Activated naive CD4-positive, alpha-beta T cell treated with anti-CD3 and anti-CD28 coated beads, Interleukin-2, amount 50 U/mL, for 24 hours (primary cell): ENCODE results near the gene AKAP12.
"Not testable (repeated sequence)": the region's sequence is repeated elsewhere in the genome, so short reads cannot be mapped to it uniquely, and the experiment has no call there.

ENCODE experiments used
- H3K27ac Mint-ChIP-seq: one replicate; pipeline ENCODE4 v1.8.0; 2021; ENCODE audit warnings: mild to moderate bottlenecking, mixed read lengths
- H3K27me3 Mint-ChIP-seq: one replicate; pipeline ENCODE4 v1.8.0; 2021; ENCODE audit warnings: mixed read lengths
- H3K36me3 Mint-ChIP-seq: one replicate; pipeline ENCODE4 v1.8.0; 2021; ENCODE audit warnings: mixed read lengths
- H3K4me1 Mint-ChIP-seq: one replicate; pipeline ENCODE4 v1.8.0; 2021; ENCODE audit warnings: mixed read lengths
- H3K4me3 Mint-ChIP-seq: one replicate; pipeline ENCODE4 v1.8.0; 2021; ENCODE audit warnings: mild to moderate bottlenecking, mixed read lengths
- H3K9me3 Mint-ChIP-seq: one replicate; pipeline ENCODE4 v1.8.0; 2021; ENCODE audit warnings: mixed read lengths

AKAP12 gene

GRCh38 chr6:151310852-151311767 is 71.3 kb downstream of the AKAP12 start:
- Mint-ChIP-seq H3K27me3 (peaks cover 2% of the 10 kb centered on the region), H3K36me3 (peaks cover 2% of the 10 kb centered on the region), H3K27ac (no peak overlapping the region), H3K9me3 (peaks cover 5% of the 10 kb centered on the region), H3K4me3 (no peak overlapping the region), H3K4me1 (no peaks in the 10 kb centered on the region)

GRCh38 chr6:151313066-151313491 is 73.3 kb downstream of the AKAP12 start:
- H3K36me3 Mint-ChIP-seq: peaks cover 2% of the 10 kb centered on the region
- H3K27ac Mint-ChIP-seq: no peak overlapping the region
- H3K27me3 Mint-ChIP-seq: peaks cover 2% of the 10 kb centered on the region
- no peaks in the 10 kb centered on the region for H3K4me1 Mint-ChIP-seq
- no peak overlapping the region for H3K4me3 Mint-ChIP-seq
- H3K9me3 Mint-ChIP-seq: peaks cover 5% of the 10 kb centered on the region

GRCh38 chr6:151315661-151316060 is 75.9 kb downstream of the AKAP12 start:
- H3K36me3 Mint-ChIP-seq, H3K4me1 Mint-ChIP-seq, H3K27ac Mint-ChIP-seq, H3K4me3 Mint-ChIP-seq, H3K9me3 Mint-ChIP-seq, H3K27me3 Mint-ChIP-seq: not testable (repeated sequence)

GRCh38 chr6:151317103-151317994 is 77.6 kb downstream of the AKAP12 start:
- H3K9me3 Mint-ChIP-seq: peaks cover 5% of the 10 kb centered on the region
- H3K27me3 Mint-ChIP-seq: peaks cover 2% of the 10 kb centered on the region

GRCh38 chr6:151317995-151318365 is 78.2 kb downstream of the AKAP12 start:
- Mint-ChIP-seq H3K27ac (no peak overlapping the region), H3K4me3 (no peak overlapping the region), H3K9me3 (peaks cover 5% of the 10 kb centered on the region), H3K27me3 (peaks cover 5% of the 10 kb centered on the region), H3K36me3 (peaks cover 2% of the 10 kb centered on the region), H3K4me1 (no peaks in the 10 kb centered on the region)

More at GRCh38 chr6:151317103-151317994, 77.6 kb downstream of the AKAP12 start:
- Mint-ChIP-seq H3K36me3 (peaks cover 2% of the 10 kb centered on the region), H3K4me1 (no peaks in the 10 kb centered on the region), H3K27ac (no peak overlapping the region), H3K4me3 (no peak overlapping the region)

- Mint-ChIP-seq H3K27me3 (peaks cover 15% of the 10 kb centered on the region), H3K4me1 (peaks cover 14% of the 10 kb centered on the region), H3K9me3 (peaks cover 5% of the 10 kb centered on the region), H3K27ac (no peak overlapping the region), H3K4me3 (no peak overlapping the region), H3K36me3 (peaks cover 2% of the 10 kb centered on the region)
Measured at GRCh38 chr6:151320140-151320539, 80.4 kb downstream of the AKAP12 start.

GRCh38 chr6:151321438-151321837 is 81.7 kb downstream of the AKAP12 start:
- Mint-ChIP-seq H3K27me3 (peaks cover 22% of the 10 kb centered on the region), H3K36me3 (no peaks in the 10 kb centered on the region), H3K4me1 (peaks cover 20% of the 10 kb centered on the region), H3K27ac (no peak overlapping the region), H3K4me3 (no peak overlapping the region), H3K9me3 (no peaks in the 10 kb centered on the region)

GRCh38 chr6:151322570-151322969 is 82.8 kb downstream of the AKAP12 start:
- Mint-ChIP-seq H3K27ac (peak overlapping the region; percentile 3), H3K27me3 (peaks cover 30% of the 10 kb centered on the region), H3K4me3 (no peak overlapping the region), H3K9me3 (no peaks in the 10 kb centered on the region), H3K4me1 (peaks cover 20% of the 10 kb centered on the region), H3K36me3 (no peaks in the 10 kb centered on the region)

GRCh38 chr6:151323791-151324487 is 84.2 kb downstream of the AKAP12 start:
- Mint-ChIP-seq H3K4me3 (peak overlapping the region; percentile 35), H3K4me1 (peaks cover 20% of the 10 kb centered on the region), H3K9me3 (no peaks in the 10 kb centered on the region), H3K27ac (no peak overlapping the region), H3K36me3 (no peaks in the 10 kb centered on the region), H3K27me3 (peaks cover 30% of the 10 kb centered on the region)

- H3K27me3 Mint-ChIP-seq: peaks cover 30% of the 10 kb centered on the region
- H3K4me1 Mint-ChIP-seq: peaks cover 20% of the 10 kb centered on the region
Measured at GRCh38 chr6:151324488-151324825, 84.7 kb downstream of the AKAP12 start.

GRCh38 chr6:151325075-151326050 is 85.6 kb downstream of the AKAP12 start:
- Mint-ChIP-seq H3K4me3 (peak overlapping the region; percentile 77), H3K4me1 (peaks cover 20% of the 10 kb centered on the region), H3K27ac (no peak overlapping the region), H3K36me3 (no peaks in the 10 kb centered on the region), H3K27me3 (peaks cover 30% of the 10 kb centered on the region), H3K9me3 (no peaks in the 10 kb centered on the region)

More at GRCh38 chr6:151324488-151324825, 84.7 kb downstream of the AKAP12 start:
- Mint-ChIP-seq H3K4me3 (peak overlapping the region; percentile 35), H3K36me3 (no peaks in the 10 kb centered on the region), H3K9me3 (no peaks in the 10 kb centered on the region), H3K27ac (no peak overlapping the region)

GRCh38 chr6:151326116-151326825 is 86.5 kb downstream of the AKAP12 start:
- peaks cover 20% of the 10 kb centered on the region for H3K4me1 Mint-ChIP-seq
- no peak overlapping the region for H3K27ac Mint-ChIP-seq
- no peaks in the 10 kb centered on the region for H3K36me3 Mint-ChIP-seq
- peaks cover 30% of the 10 kb centered on the region for H3K27me3 Mint-ChIP-seq
- H3K9me3 Mint-ChIP-seq: no peaks in the 10 kb centered on the region
- peak overlapping the region; percentile 76 for H3K4me3 Mint-ChIP-seq

GRCh38 chr6:151327101-151327500 is 87.3 kb downstream of the AKAP12 start:
- H3K4me1 Mint-ChIP-seq: peaks cover 20% of the 10 kb centered on the region
- H3K27me3 Mint-ChIP-seq: peaks cover 29% of the 10 kb centered on the region
- no peak overlapping the region for H3K4me3 Mint-ChIP-seq
- H3K9me3 Mint-ChIP-seq: no peaks in the 10 kb centered on the region
- no peaks in the 10 kb centered on the region for H3K36me3 Mint-ChIP-seq
- no peak overlapping the region for H3K27ac Mint-ChIP-seq

- H3K4me3 Mint-ChIP-seq: no peak overlapping the region
- peaks cover 6% of the 10 kb centered on the region for H3K4me1 Mint-ChIP-seq
- peaks cover 15% of the 10 kb centered on the region for H3K27me3 Mint-ChIP-seq
- H3K27ac Mint-ChIP-seq: no peak overlapping the region
- H3K9me3 Mint-ChIP-seq: no peaks in the 10 kb centered on the region
- no peaks in the 10 kb centered on the region for H3K36me3 Mint-ChIP-seq
Measured at GRCh38 chr6:151330130-151330696, 90.4 kb downstream of the AKAP12 start.
